Osteocyte (in vitro differentiated cells): ENCODE measurements around the gene ITIH4. TPM values are rescaled to one million over a fixed set of nuclear protein-coding genes. Genes with fewer than 3 reads are reported as not detected.

Source experiments
- DNase-seq: peaks from one replicate; pipeline ENCODE4 v3.0.0; 2021; ENCODE audit warnings: mixed read lengths; ENCODE audit not compliant: unreplicated experiment; ENCODE audit errors: extremely low spot score
- H3K27ac Mint-ChIP-seq: one replicate; pipeline ENCODE4 v1.8.0; 2021; ENCODE audit warnings: mild to moderate bottlenecking, mixed read lengths; ENCODE audit not compliant: unreplicated experiment
- H3K27me3 Mint-ChIP-seq: one replicate; pipeline ENCODE4 v1.8.0; 2021; ENCODE audit warnings: mixed read lengths; ENCODE audit not compliant: unreplicated experiment
- H3K36me3 Mint-ChIP-seq: one replicate; pipeline ENCODE4 v1.8.0; 2021; ENCODE audit warnings: mixed read lengths; ENCODE audit not compliant: unreplicated experiment
- H3K4me1 Mint-ChIP-seq: one replicate; pipeline ENCODE4 v1.8.0; 2021; ENCODE audit warnings: mixed read lengths; ENCODE audit not compliant: unreplicated experiment
- H3K4me3 Mint-ChIP-seq: one replicate; pipeline ENCODE4 v1.8.0; 2021; ENCODE audit warnings: mild to moderate bottlenecking, moderate library complexity, mixed read lengths; ENCODE audit not compliant: unreplicated experiment
- H3K9me3 Mint-ChIP-seq: one replicate; pipeline ENCODE4 v1.8.0; 2021; ENCODE audit warnings: mixed read lengths; ENCODE audit not compliant: unreplicated experiment
- CTCF ChIP-seq: fragments of 200-600 bp; sonication (generic); IDR thresholded peaks from 2 replicates; pipeline ENCODE4 v1.5.0; 2021; ENCODE audit warnings: antibody characterized with exemption, mild to moderate bottlenecking, moderate library complexity
- microRNA-seq: library from miRNA; unstranded; fragments of <30 nt; microRNA quantifications from one replicate; pipeline ENCODE4 v1.1.0, GENCODE V29; 2020; ENCODE audit not compliant: unreplicated experiment
- total RNA-seq: library from RNA; stranded (reverse); gene quantifications from 2 replicates; pipeline ENCODE4 v1.2.1, GENCODE V29; 2021

Gene ITIH4
- total RNA-seq, 1 donor from 2014 or later, result 7.2 TPM

GRCh38 chr3:52769786-52770455 lies 60.6 kb downstream of the ITIH4 start:
- no peak for DNase-seq
- Mint-ChIP-seq H3K27ac (peak overlapping the region; percentile 17), H3K27me3 (no peaks in the 10 kb centered on the region), H3K9me3 (no peaks in the 10 kb centered on the region), H3K4me1 (peaks cover 16% of the 10 kb centered on the region), H3K4me3 (peak overlapping the region; percentile 94), H3K36me3 (peaks cover 5% of the 10 kb centered on the region)
- no peak for TF ChIP-seq CTCF

- peaks cover 44% of the 10 kb centered on the region for H3K36me3 Mint-ChIP-seq
- no peak overlapping the region for H3K4me3 Mint-ChIP-seq
- no peak overlapping the region for H3K27ac Mint-ChIP-seq
- no peaks in the 10 kb centered on the region for H3K27me3 Mint-ChIP-seq
- H3K4me1 Mint-ChIP-seq, result no peaks in the 10 kb centered on the region
- DNase-seq, result no peak
- no peak for TF ChIP-seq CTCF
- no peaks in the 10 kb centered on the region for H3K9me3 Mint-ChIP-seq
These were observed 67.0 kb downstream of the ITIH4 start for GRCh38 chr3:52763466-52763865.

Small RNAs within 50 kb of the gene (microRNA-seq; reads per million reads assigned to microRNA genes)
- gene MIR8064, result not detected

Other genes with a start within 250 kb of the ITIH4 start
- gene PBRM1, start 144.8 kb downstream of the ITIH4 start, total RNA-seq, result 74.5 and 78.3 TPM in 2 replicates
- 65.8 and 69.8 TPM in 2 replicates for gene GNL3, start 144.6 kb downstream of the ITIH4 start, total RNA-seq
- gene GLT8D1, start 124.9 kb downstream of the ITIH4 start, total RNA-seq, result 86.3 and 97.4 TPM in 2 replicates
- gene SPCS1, start 124.6 kb downstream of the ITIH4 start, total RNA-seq, result 120 and 124 TPM in 2 replicates
- gene NEK4, start 59.7 kb downstream of the ITIH4 start, total RNA-seq, result 17.3 and 23.1 TPM in 2 replicates
- not detected in 2 replicates for gene ITIH1, start 53.1 kb downstream of the ITIH4 start, total RNA-seq
- gene ITIH3, start 35.9 kb downstream of the ITIH4 start, total RNA-seq, result 0.59 and 0.78 TPM in 2 replicates
- gene MUSTN1, start 4.3 kb upstream of the ITIH4 start, total RNA-seq, result 2.0 and 6.2 TPM in 2 replicates
- 22.9 and 25.3 TPM in 2 replicates for gene STIMATE, start 66.9 kb upstream of the ITIH4 start, total RNA-seq
- gene SFMBT1, start 215.4 kb upstream of the ITIH4 start, total RNA-seq, result 7.9 and 8.0 TPM in 2 replicates